ENCODE measurements around the gene TEAD2.
"Not testable (repeated sequence)": the region's sequence is repeated elsewhere in the genome, so short reads cannot be mapped to it uniquely, and the experiment has no call there.

- TF ChIP-seq, protein P1, sequence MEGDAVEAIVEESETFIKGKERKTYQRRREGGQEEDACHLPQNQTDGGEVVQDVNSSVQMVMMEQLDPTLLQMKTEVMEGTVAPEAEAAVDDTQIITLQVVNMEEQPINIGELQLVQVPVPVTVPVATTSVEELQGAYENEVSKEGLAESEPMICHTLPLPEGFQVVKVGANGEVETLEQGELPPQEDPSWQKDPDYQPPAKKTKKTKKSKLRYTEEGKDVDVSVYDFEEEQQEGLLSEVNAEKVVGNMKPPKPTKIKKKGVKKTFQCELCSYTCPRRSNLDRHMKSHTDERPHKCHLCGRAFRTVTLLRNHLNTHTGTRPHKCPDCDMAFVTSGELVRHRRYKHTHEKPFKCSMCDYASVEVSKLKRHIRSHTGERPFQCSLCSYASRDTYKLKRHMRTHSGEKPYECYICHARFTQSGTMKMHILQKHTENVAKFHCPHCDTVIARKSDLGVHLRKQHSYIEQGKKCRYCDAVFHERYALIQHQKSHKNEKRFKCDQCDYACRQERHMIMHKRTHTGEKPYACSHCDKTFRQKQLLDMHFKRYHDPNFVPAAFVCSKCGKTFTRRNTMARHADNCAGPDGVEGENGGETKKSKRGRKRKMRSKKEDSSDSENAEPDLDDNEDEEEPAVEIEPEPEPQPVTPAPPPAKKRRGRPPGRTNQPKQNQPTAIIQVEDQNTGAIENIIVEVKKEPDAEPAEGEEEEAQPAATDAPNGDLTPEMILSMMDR (IDR thresholded peaks at IDR 0.05; ENCODE audit: insufficient read depth, low read depth, low read length): not testable (repeated sequence)
- TF ChIP-seq EZH2 (IDR thresholded peaks at IDR 0.05; ENCODE audit: insufficient read depth, low read length): not testable (repeated sequence)
These were observed 29.4 kb downstream of the TEAD2 start for GRCh38 chr19:49332691-49333417.
